MM.1S (cell line): Measurements from ENCODE around the gene PIK3R6.

Experiments used
- DNase-seq: peaks from one replicate; pipeline ENCODE4 v3.0.0-alpha.2; 2015
- H2AFZ ChIP-seq: fragments of 300-600 bp; sonication (generic); 2 replicates; pipeline ENCODE4 v1.6.0; 2016; ENCODE audit warnings: antibody characterized with exemption, low read length
- H3F3A ChIP-seq: fragments of 300-600 bp; sonication (generic); 2 replicates; pipeline ENCODE4 v1.6.1; 2016; ENCODE audit warnings: mild to moderate bottlenecking, antibody characterized with exemption, low read length, moderate library complexity, mixed read lengths; ENCODE audit not compliant: insufficient read depth
- H3K27ac ChIP-seq: fragments of 300-600 bp; sonication (generic); 2 replicates; pipeline ENCODE4 v1.5.1; 2016; ENCODE audit warnings: mild to moderate bottlenecking, low read length
- H3K27me3 ChIP-seq: fragments of 300-600 bp; sonication (generic); replicated peaks from 2 replicates; pipeline ENCODE4 v1.6.0; 2016; ENCODE audit warnings: low read length; ENCODE audit not compliant: insufficient read depth
- H3K36me3 ChIP-seq: fragments of 300-600 bp; sonication (generic); replicated peaks from 2 replicates; pipeline ENCODE4 v1.6.1; 2016; ENCODE audit warnings: mild to moderate bottlenecking, low read length, mixed read lengths; ENCODE audit not compliant: insufficient read depth
- H3K4me1 ChIP-seq: fragments of 300-600 bp; sonication (generic); 2 replicates; pipeline ENCODE4 v1.6.1; 2016; ENCODE audit warnings: low read length, mixed read lengths
- H3K4me2 ChIP-seq: fragments of 300-600 bp; sonication (generic); 2 replicates; pipeline ENCODE4 v1.6.0; 2016; ENCODE audit warnings: low read depth, low read length
- H3K4me3 ChIP-seq: fragments of 300-600 bp; sonication (generic); 2 replicates; pipeline ENCODE4 v1.5.1; 2016; ENCODE audit warnings: low read length, mixed read lengths
- H3K79me2 ChIP-seq: fragments of 300-600 bp; sonication (generic); 2 replicates; pipeline ENCODE4 v1.6.1; 2016; ENCODE audit warnings: mixed run types, low read length, mixed read lengths
- H3K9ac ChIP-seq: fragments of 300-600 bp; sonication (generic); 2 replicates; pipeline ENCODE4 v1.6.1; 2016; ENCODE audit warnings: low read length, mixed read lengths
- H3K9me2 ChIP-seq: fragments of 300-600 bp; sonication (generic); replicated peaks from 2 replicates; pipeline ENCODE4 v1.6.1; 2016; ENCODE audit warnings: mild to moderate bottlenecking, low read length, mixed read lengths; ENCODE audit not compliant: insufficient read depth
- H3K9me3 ChIP-seq: fragments of 300-600 bp; sonication (generic); replicated peaks from 2 replicates; pipeline ENCODE4 v1.6.1; 2016; ENCODE audit warnings: mild to moderate bottlenecking, low read length, mixed read lengths; ENCODE audit not compliant: insufficient read depth
- H4K20me1 ChIP-seq: fragments of 300-600 bp; sonication (generic); 2 replicates; pipeline ENCODE4 v1.6.1; 2016; ENCODE audit warnings: mild to moderate bottlenecking, low read length, moderate library complexity, mixed read lengths; ENCODE audit not compliant: insufficient read depth
- EZH2 ChIP-seq: fragments of 300-600 bp; sonication (generic); optimal IDR thresholded peaks from 2 replicates; pipeline ENCODE3; 2017; ENCODE audit warnings: low read depth, mild to moderate bottlenecking, antibody characterized with exemption, low read length, mixed read lengths
- EZH2phosphoT487 ChIP-seq: fragments of 300-600 bp; sonication (generic); IDR thresholded peaks from 2 replicates; pipeline ENCODE4 v1.6.1; 2018; ENCODE audit warnings: antibody characterized with exemption, low read length
- TF ChIP-seq, protein P1 (sequence below): fragments of 300-600 bp; sonication (generic); IDR thresholded peaks from 2 replicates; pipeline ENCODE4 v1.5.1; 2016; ENCODE audit warnings: antibody characterized with exemption, low read length, mixed read lengths

Gene PIK3R6

GRCh38 chr17:8803531-8804420 is 63.7 kb downstream of the PIK3R6 start:
- H3K79me2 ChIP-seq = no peaks in the 10 kb centered on the region
- H2AFZ ChIP-seq = no peak overlapping the region
- H3K4me2 ChIP-seq = no peak overlapping the region
- H3K4me1 ChIP-seq = peaks cover 20% of the 10 kb centered on the region
- H3K27me3 ChIP-seq = no peaks in the 10 kb centered on the region
- DNase-seq = no peak
- H3K9ac ChIP-seq = no peak overlapping the region
- no peak overlapping the region for H3K4me3 ChIP-seq
- H3K36me3 ChIP-seq = no peaks in the 10 kb centered on the region
- no peak overlapping the region for H3K27ac ChIP-seq
- TF ChIP-seq EZH2 = no peak
- no peak for TF ChIP-seq EZH2phosphoT487
- TF ChIP-seq, protein P1, sequence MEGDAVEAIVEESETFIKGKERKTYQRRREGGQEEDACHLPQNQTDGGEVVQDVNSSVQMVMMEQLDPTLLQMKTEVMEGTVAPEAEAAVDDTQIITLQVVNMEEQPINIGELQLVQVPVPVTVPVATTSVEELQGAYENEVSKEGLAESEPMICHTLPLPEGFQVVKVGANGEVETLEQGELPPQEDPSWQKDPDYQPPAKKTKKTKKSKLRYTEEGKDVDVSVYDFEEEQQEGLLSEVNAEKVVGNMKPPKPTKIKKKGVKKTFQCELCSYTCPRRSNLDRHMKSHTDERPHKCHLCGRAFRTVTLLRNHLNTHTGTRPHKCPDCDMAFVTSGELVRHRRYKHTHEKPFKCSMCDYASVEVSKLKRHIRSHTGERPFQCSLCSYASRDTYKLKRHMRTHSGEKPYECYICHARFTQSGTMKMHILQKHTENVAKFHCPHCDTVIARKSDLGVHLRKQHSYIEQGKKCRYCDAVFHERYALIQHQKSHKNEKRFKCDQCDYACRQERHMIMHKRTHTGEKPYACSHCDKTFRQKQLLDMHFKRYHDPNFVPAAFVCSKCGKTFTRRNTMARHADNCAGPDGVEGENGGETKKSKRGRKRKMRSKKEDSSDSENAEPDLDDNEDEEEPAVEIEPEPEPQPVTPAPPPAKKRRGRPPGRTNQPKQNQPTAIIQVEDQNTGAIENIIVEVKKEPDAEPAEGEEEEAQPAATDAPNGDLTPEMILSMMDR = no peak
- no peaks in the 10 kb centered on the region for H3K9me3 ChIP-seq
- H3F3A ChIP-seq = peaks cover 16% of the 10 kb centered on the region
- H4K20me1 ChIP-seq = no peaks in the 10 kb centered on the region
- no peaks in the 10 kb centered on the region for H3K9me2 ChIP-seq

DNA sequence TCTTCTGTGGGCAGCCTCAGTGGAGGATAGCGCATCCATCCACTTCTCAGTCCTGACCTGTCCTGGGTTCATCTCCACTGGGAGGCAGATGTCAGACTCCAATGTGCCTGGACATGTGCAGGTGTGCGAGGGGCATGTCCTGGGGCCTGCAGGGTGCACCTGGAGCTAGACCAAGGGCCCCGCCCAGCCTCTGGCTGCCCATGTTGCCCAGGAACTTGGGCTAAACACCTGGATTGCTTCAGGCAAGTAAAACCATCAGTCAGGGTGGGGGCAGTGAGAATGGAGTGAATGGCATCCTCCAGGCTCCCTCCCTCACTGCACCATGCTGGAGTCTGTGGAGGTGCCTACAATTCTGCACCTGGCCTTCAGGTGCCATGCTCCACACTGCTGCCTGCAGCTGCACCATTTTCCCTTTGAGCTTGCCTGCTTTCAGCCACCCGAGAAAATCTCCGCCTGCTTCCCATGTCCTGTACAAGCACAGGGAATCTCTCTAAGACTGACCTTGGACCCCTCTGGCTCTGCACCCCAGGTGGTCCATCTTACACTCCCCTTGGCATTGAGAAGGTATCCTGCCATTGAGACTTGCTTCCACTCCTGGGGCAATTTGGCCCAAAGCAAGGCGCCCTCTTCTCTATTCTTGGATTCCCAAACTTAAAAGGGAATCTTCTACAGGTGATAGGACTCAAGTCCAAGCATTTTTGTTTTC is 66.2 kb downstream of the PIK3R6 start:
- Histone ChIP-seq H3K4me3 (no peak overlapping the region), H3F3A (0 out of 2 replicates have a peak, but pooled peaks cover 3% of the 10 kb centered on the region), H3K79me2 (no peaks in the 10 kb centered on the region), H4K20me1 (no peaks in the 10 kb centered on the region), H3K9me2 (no peaks in the 10 kb centered on the region), H3K36me3 (no peaks in the 10 kb centered on the region), H3K27ac (no peak overlapping the region), H3K4me2 (no peak overlapping the region), H3K27me3 (no peaks in the 10 kb centered on the region), H3K9ac (no peak overlapping the region), H2AFZ (no peak overlapping the region), H3K9me3 (no peaks in the 10 kb centered on the region), H3K4me1 (peaks cover 5% of the 10 kb centered on the region)
- no peak for DNase-seq
- TF ChIP-seq EZH2phosphoT487 (no peak), EZH2 (no peak)
- TF ChIP-seq, protein P1 = no peak

- DNase-seq = no peak
- Histone ChIP-seq H3F3A (no peaks in the 10 kb centered on the region), H3K9me2 (no peaks in the 10 kb centered on the region), H3K9me3 (no peaks in the 10 kb centered on the region), H3K27me3 (no peaks in the 10 kb centered on the region), H3K4me1 (no peaks in the 10 kb centered on the region), H3K79me2 (no peaks in the 10 kb centered on the region), H3K4me2 (no peak overlapping the region), H4K20me1 (no peaks in the 10 kb centered on the region), H3K4me3 (no peak overlapping the region), H2AFZ (no peak overlapping the region), H3K27ac (no peak overlapping the region), H3K36me3 (no peaks in the 10 kb centered on the region), H3K9ac (no peak overlapping the region)
- TF ChIP-seq EZH2phosphoT487 (no peak), EZH2 (no peak)
- TF ChIP-seq, protein P1 = no peak
These were observed 66.8 kb downstream of the PIK3R6 start for GRCh38 chr17:8800656-8801055.
